GM19328 (cell line): Measurements from ENCODE around the gene PLPPR4.
A peak's percentile ranks its signal among the peaks of the same experiment; 100 is the strongest.
"Not testable (repeated sequence)": the region's sequence is repeated elsewhere in the genome, so short reads cannot be mapped to it uniquely, and the experiment has no call there.

Experiments used
- ATAC-seq: cut with Tn5 transposase; IDR thresholded peaks from one replicate; pipeline ENCODE4 v1.9.1; 2021; ENCODE audit warnings: mild to moderate bottlenecking, moderate library complexity; ENCODE audit not compliant: unreplicated experiment

The PLPPR4 gene

GRCh38 chr1:99264201-99265021 is at the start of gene PLPPR4:
Gene PLPPR4, plus strand, starts transcription at chr1:99264492. Its CDS starts 102 bp downstream, at chr1:99264594.
- ATAC-seq = no peak

- no peak for ATAC-seq
Measured at GRCh38 chr1:99216956-99217355, 47.3 kb upstream of the PLPPR4 start.

- no peak for ATAC-seq
Measured at GRCh38 chr1:99217599-99217998, 46.7 kb upstream of the PLPPR4 start.

DNA sequence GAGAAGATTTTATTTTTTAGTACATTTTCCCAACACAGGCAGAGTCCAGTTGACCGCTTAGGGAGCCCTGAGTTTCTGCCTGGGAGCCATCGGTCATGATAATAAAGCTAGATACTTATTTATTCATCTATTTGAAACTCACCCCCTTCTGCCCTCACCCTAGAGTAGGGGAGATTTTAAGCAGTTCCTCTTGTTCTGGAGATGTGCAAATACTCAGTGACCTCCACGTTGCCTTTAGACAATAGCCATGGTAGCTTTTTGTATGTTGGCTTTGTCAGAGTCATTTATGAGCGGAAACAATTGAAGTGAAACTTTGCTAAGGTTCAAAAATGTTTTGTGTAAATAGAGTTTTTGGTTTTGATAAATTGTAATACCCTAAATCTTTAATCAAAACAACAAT is 45.7 kb upstream of the PLPPR4 start:
- no peak for ATAC-seq

GRCh38 chr1:99218999-99219398 is 45.3 kb upstream of the PLPPR4 start:
- ATAC-seq = peak; percentile 97

GRCh38 chr1:99227056-99227897 is 37.0 kb upstream of the PLPPR4 start:
- no peak for ATAC-seq

GRCh38 chr1:99228153-99228552 is 36.1 kb upstream of the PLPPR4 start:
- peak; percentile 72 for ATAC-seq

GRCh38 chr1:99229122-99229521 is 35.2 kb upstream of the PLPPR4 start:
- no peak for ATAC-seq

DNA sequence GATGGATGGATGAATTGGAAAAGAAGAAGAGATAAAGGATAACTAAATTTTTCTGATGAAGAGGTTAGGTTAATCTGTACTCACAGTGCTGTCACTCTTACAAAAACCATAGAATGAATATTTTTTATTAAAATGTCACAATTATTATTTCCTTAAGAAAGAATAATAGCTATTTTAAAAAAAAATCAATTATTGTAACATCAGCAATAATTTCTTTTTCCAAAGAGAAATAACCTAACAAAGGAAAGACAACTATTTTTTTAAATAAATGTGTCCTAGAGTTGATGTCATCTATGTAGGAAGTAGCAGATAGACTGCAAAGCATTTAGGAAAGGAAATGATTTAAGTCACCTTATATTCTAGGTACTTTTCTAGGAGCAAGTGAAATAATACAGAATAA is 33.6 kb upstream of the PLPPR4 start:
- ATAC-seq = no peak

DNA sequence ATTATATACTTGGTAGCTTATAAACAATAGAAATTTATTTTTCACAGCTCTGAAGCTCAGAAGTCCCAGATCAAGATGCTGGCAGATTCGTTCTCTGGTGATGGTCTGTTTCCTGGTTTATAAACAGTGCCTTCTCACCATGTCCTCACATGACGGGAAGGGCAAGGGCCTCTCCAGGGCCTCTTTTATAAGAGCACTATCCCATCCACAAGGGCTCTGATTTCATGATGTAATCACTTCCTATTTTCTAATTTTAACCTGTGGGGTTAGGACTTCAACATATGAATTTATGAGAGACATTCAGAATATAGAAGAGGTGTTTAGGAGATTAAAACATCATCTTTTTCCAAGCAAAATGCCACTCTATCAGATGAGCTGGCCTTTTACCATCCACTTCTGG is 32.1 kb upstream of the PLPPR4 start:
- no peak for ATAC-seq

- ATAC-seq = no peak
Measured at GRCh38 chr1:99233446-99233845, 30.8 kb upstream of the PLPPR4 start.

DNA sequence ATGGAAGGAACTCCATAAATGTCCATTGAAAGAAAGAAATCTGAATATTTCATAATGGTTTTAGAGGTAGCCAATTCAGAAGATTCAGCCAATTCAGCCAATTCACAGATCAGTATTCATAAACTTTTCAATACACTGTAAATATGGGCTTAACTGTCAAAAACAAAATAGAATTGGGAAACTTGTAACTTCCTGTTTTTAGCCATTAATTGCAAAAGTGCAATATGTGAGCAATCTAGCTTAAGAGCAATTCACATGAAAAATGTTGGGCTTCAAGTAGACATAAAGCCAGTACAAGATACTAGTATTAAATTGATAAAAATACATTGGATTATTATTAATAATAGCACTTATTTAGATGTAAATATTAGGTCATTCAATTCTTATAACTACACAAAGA is 27.5 kb upstream of the PLPPR4 start:
- no peak for ATAC-seq

DNA sequence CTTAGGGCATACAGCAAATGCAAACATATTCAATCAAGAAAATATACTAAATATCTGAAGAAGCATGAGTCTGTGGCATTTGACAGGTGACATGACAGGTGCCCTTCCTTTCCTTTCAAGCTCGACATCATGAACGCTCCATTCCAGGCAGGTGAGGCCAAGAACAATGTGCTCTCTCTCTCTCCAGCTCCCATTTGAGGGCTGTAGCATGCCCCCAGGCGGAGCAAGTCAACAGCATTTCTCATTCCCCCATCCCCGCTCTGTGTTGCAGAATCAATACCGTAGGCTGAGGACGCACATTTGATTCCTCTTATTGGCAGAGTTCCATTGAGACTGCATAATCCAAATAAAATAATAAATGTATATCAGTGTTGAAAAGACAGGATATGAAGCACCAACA is 24.6 kb upstream of the PLPPR4 start:
- ATAC-seq = no peak

DNA sequence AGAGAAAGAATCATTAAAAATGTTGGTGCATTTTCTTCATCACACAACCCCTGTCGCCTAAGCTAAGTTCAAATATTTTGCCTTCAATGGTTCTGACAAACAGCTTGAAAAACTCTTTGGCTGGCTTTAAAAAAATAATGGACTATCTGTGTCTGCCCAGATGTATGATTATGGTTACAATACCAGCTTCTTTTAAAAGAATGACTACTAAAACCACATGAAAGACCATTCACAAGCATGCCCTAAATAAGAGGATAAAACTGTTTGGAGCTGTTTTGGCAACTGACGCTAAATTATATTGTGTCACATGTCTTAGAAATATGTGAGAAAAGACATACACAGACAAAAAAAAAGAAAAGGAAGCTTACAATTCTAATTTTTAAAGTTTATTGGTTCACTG is 23.7 kb upstream of the PLPPR4 start:
- no peak for ATAC-seq

- no peak for ATAC-seq
Measured at GRCh38 chr1:99246152-99246551, 18.1 kb upstream of the PLPPR4 start.

- no peak for ATAC-seq
Measured at GRCh38 chr1:99247199-99247598, 17.1 kb upstream of the PLPPR4 start.

DNA sequence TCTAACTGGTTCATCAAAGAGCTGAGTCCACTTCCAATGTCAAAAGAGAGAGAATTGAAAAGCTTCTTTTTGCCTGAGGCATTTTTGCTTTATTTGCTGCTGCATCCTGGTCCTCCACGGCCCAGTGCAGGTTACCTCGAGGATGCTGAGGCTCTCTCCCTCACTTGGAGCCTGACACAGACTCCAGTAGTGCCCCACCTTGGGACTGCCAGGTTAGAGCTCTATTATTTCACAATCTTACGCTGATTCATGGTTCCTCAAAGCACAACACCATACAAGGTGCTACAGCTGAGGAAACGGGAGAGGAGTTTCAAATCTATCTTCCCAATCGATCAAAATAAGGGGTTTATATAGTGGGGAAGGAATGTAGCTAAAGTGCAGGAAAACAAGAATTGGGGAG is 13.6 kb upstream of the PLPPR4 start:
- ATAC-seq = no peak

- no peak for ATAC-seq
Measured at GRCh38 chr1:99251308-99251707, 13.0 kb upstream of the PLPPR4 start.

- no peak for ATAC-seq
Measured at GRCh38 chr1:99252630-99253029, 11.7 kb upstream of the PLPPR4 start.

- not testable (repeated sequence) for ATAC-seq
Measured at GRCh38 chr1:99260402-99260801, 3.9 kb upstream of the PLPPR4 start.

DNA sequence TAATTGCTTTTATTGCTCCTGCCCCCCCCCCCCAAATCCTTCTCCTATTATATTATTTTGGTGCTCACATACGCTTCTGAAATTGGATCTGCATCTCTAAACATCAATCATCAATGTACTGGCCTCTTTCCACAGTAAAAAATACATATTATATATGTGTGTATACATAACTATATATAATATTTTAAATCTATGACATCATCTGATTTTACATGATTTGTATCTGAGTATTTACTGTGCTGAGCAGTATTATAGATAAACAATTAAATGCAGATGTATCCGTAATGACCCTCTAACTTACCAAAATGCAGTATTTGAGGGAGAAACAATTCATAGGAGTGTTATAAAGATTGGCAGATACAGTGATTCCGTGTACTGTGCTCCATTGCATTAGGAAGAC is 832 bp downstream of the PLPPR4 start:
- ATAC-seq = no peak

DNA sequence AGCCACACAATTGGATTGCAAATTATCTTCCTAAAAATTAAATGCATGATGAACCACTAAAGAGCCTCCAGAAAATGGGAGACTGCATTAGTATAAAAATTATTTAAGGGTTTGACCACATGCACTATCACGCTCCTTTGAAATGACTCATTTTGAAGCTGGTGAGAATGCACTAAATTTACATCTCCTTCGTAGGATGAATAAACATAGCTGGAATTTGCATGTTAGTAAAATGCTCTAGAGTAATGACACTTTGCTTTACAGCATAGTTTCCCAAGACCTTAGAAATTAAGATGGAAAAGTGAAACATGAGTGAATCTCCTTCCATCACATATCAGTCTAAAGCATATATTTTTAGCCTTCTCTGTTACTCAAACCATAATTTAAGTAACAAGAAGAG is 2.4 kb downstream of the PLPPR4 start:
- ATAC-seq = no peak
